GM18951 (cell line): ENCODE results near the gene TRAF4.

Experiments used
- POLR2A ChIP-seq: IDR thresholded peaks from 4 replicates; pipeline ENCODE4 v1.6.1; 2011; ENCODE audit warnings: mild to moderate bottlenecking; ENCODE audit not compliant: insufficient read length, insufficient read depth; ENCODE audit errors: extremely low read depth
- in situ Hi-C: fragments of 300-500 bp; cut with MboI; formaldehyde crosslinking; loops from one replicate; pipeline ENCODE4 v1.12.0; 2022; ENCODE audit warnings: low sequenced_read_pairs, mixed read lengths, inconsistent platforms; ENCODE audit not compliant: unreplicated experiment

The TRAF4 gene

GRCh38 chr17:28706471-28707338, 37.1 kb upstream of the TRAF4 start:
- no peak for TF ChIP-seq POLR2A
- in situ Hi-C loops, result no loop called here

- no peak for TF ChIP-seq POLR2A
- in situ Hi-C loops, result no loop called here
Measured at GRCh38 chr17:28707339-28707720, 36.5 kb upstream of the TRAF4 start.

GRCh38 chr17:28710861-28711722, 32.7 kb upstream of the TRAF4 start:
- in situ Hi-C loops, result no loop called here
- peak; percentile 78 for TF ChIP-seq POLR2A

GRCh38 chr17:28711723-28712031, 32.1 kb upstream of the TRAF4 start, which contains the start of gene PROCA1:
TSS of gene PROCA1 (minus strand) at chr17:28711888. CDS start at chr17:28711660, 228 bp downstream.
- TF ChIP-seq POLR2A, result no peak
- in situ Hi-C loops, result no loop called here

- in situ Hi-C loops, result no loop called here
Measured at GRCh38 chr17:28712032-28712704, 31.6 kb upstream of the TRAF4 start.

GRCh38 chr17:28712705-28713415, 31.0 kb upstream of the TRAF4 start:
- no peak for TF ChIP-seq POLR2A
- in situ Hi-C loops, result no loop called here

More at GRCh38 chr17:28712032-28712704, 31.6 kb upstream of the TRAF4 start:
- TF ChIP-seq POLR2A, result no peak

GRCh38 chr17:28714281-28714680, 29.5 kb upstream of the TRAF4 start:
- in situ Hi-C loops, result no loop called here
- no peak for TF ChIP-seq POLR2A

GRCh38 chr17:28715217-28715616, 28.6 kb upstream of the TRAF4 start:
- no peak for TF ChIP-seq POLR2A
- in situ Hi-C loops, result no loop called here

- in situ Hi-C loops, result no loop called here
- no peak for TF ChIP-seq POLR2A
Measured at GRCh38 chr17:28716740-28717577, 26.9 kb upstream of the TRAF4 start.

- peak; percentile 21 for TF ChIP-seq POLR2A
- in situ Hi-C loops, result no loop called here
Measured at GRCh38 chr17:28717578-28718332, 26.1 kb upstream of the TRAF4 start, which contains the start of gene RAB34. TSS of gene RAB34 (minus strand) at chr17:28717868. CDS start at chr17:28717266, 602 bp downstream.
